Measurements from ENCODE around the gene CDON.

The CDON gene

DNA sequence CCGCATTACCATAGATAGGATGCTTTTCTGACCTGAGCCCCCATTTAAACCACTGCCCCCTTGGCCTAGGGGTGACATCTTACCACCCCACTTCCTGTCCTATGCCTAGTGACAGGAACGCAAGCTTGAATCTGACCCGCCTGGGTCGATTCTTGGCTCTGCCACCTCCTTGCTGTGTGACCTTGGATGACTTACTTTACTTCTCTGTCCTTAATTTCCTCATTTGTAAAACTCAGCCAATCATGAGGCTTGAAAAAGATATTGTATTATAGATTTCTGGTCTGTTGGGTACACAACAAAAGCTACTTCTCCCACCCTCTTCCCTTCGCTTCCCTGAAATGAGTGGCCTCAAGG lies 39.2 kb upstream of the CDON start:
- Histone ChIP-seq H3K27ac (replicated peaks) (no peak overlapping the region), H3K4me3 (replicated peaks; ENCODE audit: insufficient read depth, low read length) (no peak overlapping the region), H3K27me3 (ENCODE audit: insufficient read depth, poor library complexity, severe bottlenecking) (peaks cover 2% of the 10 kb centered on the region)
- no peak for TF ChIP-seq SPI1 (IDR thresholded peaks at IDR 0.05; ENCODE audit: borderline replicate concordance, low read depth)
- TF ChIP-seq POLR2AphosphoS5 (IDR thresholded peaks at IDR 0.05; ENCODE audit: low read depth) = no peak
- no peak for TF ChIP-seq CTCF (IDR thresholded peaks at IDR 0.05; ENCODE audit: insufficient read depth, low read length)
- TF ChIP-seq GABPA (IDR thresholded peaks at IDR 0.05; ENCODE audit: low read depth) = no peak
- TF ChIP-seq REST (IDR thresholded peaks at IDR 0.05; ENCODE audit: insufficient replicate concordance, low read depth) = no peak
- no peak for DNase-seq (ENCODE audit: low read depth in 1 of 2, low spot score in 1 of 2)

- Histone ChIP-seq H3K27ac (replicated peaks) (no peak overlapping the region), H3K27me3 (ENCODE audit: insufficient read depth, poor library complexity, severe bottlenecking) (peaks cover 2% of the 10 kb centered on the region), H3K4me3 (replicated peaks; ENCODE audit: insufficient read depth, low read length) (no peak overlapping the region)
- no peak for DNase-seq (ENCODE audit: low read depth in 1 of 2, low spot score in 1 of 2)
- TF ChIP-seq REST (IDR thresholded peaks at IDR 0.05; ENCODE audit: insufficient replicate concordance, low read depth) (no peak), CTCF (IDR thresholded peaks at IDR 0.05; ENCODE audit: insufficient read depth, low read length) (no peak), SPI1 (IDR thresholded peaks at IDR 0.05; ENCODE audit: borderline replicate concordance, low read depth) (no peak), POLR2AphosphoS5 (IDR thresholded peaks at IDR 0.05; ENCODE audit: low read depth) (no peak), GABPA (IDR thresholded peaks at IDR 0.05; ENCODE audit: low read depth) (no peak)
Observed at GRCh38 chr11:126101251-126101929, 38.7 kb upstream of the CDON start.

DNA sequence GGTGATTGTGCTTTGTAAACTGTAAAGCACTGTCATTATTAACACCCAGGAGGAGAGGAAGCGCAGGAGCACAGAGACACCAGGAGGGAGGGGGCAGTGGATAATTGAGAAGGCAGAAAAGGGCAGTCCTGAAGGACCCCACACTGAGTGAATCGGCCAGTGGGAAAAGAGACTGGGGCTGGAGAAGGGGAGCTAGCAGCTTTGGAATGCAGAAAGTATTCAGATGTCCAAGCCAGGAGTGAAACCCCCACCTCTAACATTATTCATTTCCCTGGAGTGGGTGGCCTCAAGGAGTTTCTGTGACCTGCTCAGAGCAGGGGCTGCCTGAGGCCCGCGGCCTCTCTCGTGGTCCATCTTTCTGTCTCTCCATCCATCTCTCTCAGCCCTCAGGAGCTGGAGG lies 38.0 kb upstream of the CDON start:
- H3K27ac ChIP-seq (replicated peaks) = no peak overlapping the region
- H3K4me3 ChIP-seq (replicated peaks; ENCODE audit: insufficient read depth, low read length) = no peak overlapping the region
- DNase-seq (ENCODE audit: low read depth in 1 of 2, low spot score in 1 of 2) = no peak
- TF ChIP-seq REST (IDR thresholded peaks at IDR 0.05; ENCODE audit: insufficient replicate concordance, low read depth) (no peak), POLR2AphosphoS5 (IDR thresholded peaks at IDR 0.05; ENCODE audit: low read depth) (no peak), GABPA (IDR thresholded peaks at IDR 0.05; ENCODE audit: low read depth) (no peak), SPI1 (IDR thresholded peaks at IDR 0.05; ENCODE audit: borderline replicate concordance, low read depth) (no peak)
- H3K27me3 ChIP-seq (ENCODE audit: insufficient read depth, poor library complexity, severe bottlenecking) = peaks cover 2% of the 10 kb centered on the region

Data from HL-60 (cell line).